HepG2 (cell line): Measurements from ENCODE around the gene NHERF2. TPM values are rescaled to one million over a fixed set of nuclear protein-coding genes. Genes with fewer than 3 reads are reported as not detected.

Experiments
- ATAC-seq: fragments of 200-7000 bp; cut with Tn5 transposase; 3 replicates; pipeline ENCODE4 v1.9.1; 2020; ENCODE audit warnings: mild to moderate bottlenecking, moderate library complexity
- BruUV-seq: library from RNA; stranded (reverse); fragments of 400-500 nt; replicated peaks from 2 replicates; lab custom pipeline; 2021; lab: Mats Ljungman, UMichigan
- CTCF ChIA-PET: fragments of 300-600 bp; formaldehyde crosslinking; extraction: SDS; loops from one replicate; lab custom pipeline; 2021; ENCODE audit warnings: low total read pairs, inconsistent platforms, low intra/inter-chr PET ratio; lab: Yijun Ruan, JAX
- POLR2A ChIA-PET: fragments of 350-600 bp; sonication (Branson Sonifier 250); formaldehyde crosslinking; loops from one replicate; lab custom pipeline; 2020; ENCODE audit warnings: antibody characterized with exemption, inconsistent platforms; lab: Yijun Ruan, JAX
- DNase-seq: peaks from one replicate; pipeline ENCODE4 v3.0.0-alpha.2; 2015; ENCODE audit warnings: low spot score
- FAIRE-seq: peaks from 3 replicates; lab custom pipeline; 2011; peaks lifted over from hg19 to GRCh38; lab: Jason Lieb, UNC
- H2AFZ ChIP-seq: one replicate; pipeline ENCODE4 v1.6.1; 2011; ENCODE audit warnings: low read length, inconsistent platforms
- H3K27ac ChIP-seq: fragments of 300-600 bp; 3 replicates; pipeline ENCODE4 v1.8.0; 2011; ENCODE audit warnings: mixed run types, mild to moderate bottlenecking, mixed read lengths, low read length, inconsistent platforms; ENCODE audit not compliant: insufficient read depth; ENCODE audit errors: extremely low read length
- H3K27me3 ChIP-seq, 2 experiments: fragments of 200-600 bp in 1 of 2; 2 replicates in 1 of 2; 3 replicates in 1 of 2; pipeline versions ENCODE4 v1.6.0 to v1.8.0; 2011; ENCODE audit warnings: low read length in 2 of 2, mild to moderate bottlenecking in 2 of 2, moderate library complexity in 2 of 2, inconsistent platforms in 1 of 2; ENCODE audit not compliant: insufficient read depth in 2 of 2, control insufficient read depth in 1 of 2
- H3K36me3 ChIP-seq, 2 experiments: fragments of 200-600 bp in 1 of 2; replicated peaks in 1 of 2; 2 replicates in 1 of 2; 3 replicates in 1 of 2; pipeline versions ENCODE4 v1.5.1 to v1.8.0; 2011; ENCODE audit warnings: low read length in 2 of 2, inconsistent platforms in 1 of 2; ENCODE audit not compliant: insufficient read depth in 2 of 2, control insufficient read depth in 1 of 2
- H3K4me1 ChIP-seq: 2 replicates; pipeline ENCODE4 v1.5.1; 2012; ENCODE audit warnings: low read length, inconsistent platforms; ENCODE audit not compliant: insufficient read depth
- H3K4me2 ChIP-seq: 2 replicates; pipeline ENCODE4 v1.6.0; 2011; ENCODE audit warnings: low read depth, low read length, inconsistent platforms
- H3K4me3 ChIP-seq, 3 experiments: fragments of 200-600 bp in 1 of 3; sonication (generic), shearing (Covaris generic) in 1 of 3; replicated peaks in 1 of 3; 2 replicates each; pipeline ENCODE4 v1.5.1; 2011 to 2016; ENCODE audit warnings: low read length in 3 of 3, inconsistent platforms in 2 of 3, low read depth in 2 of 3, mild to moderate bottlenecking in 2 of 3, control low read depth in 1 of 3, mixed read lengths in 1 of 3; ENCODE audit not compliant: insufficient read depth in 1 of 3
- H3K79me2 ChIP-seq: one replicate; pipeline ENCODE4 v1.6.1; 2011; ENCODE audit warnings: low read length, inconsistent platforms; ENCODE audit not compliant: insufficient read depth
- H3K9ac ChIP-seq: 2 replicates; pipeline ENCODE4 v1.6.0; 2011; ENCODE audit warnings: mild to moderate bottlenecking, low read depth, low read length, inconsistent platforms; ENCODE audit not compliant: insufficient read depth
- H3K9me3 ChIP-seq: 2 replicates; pipeline ENCODE4 v1.5.1; 2012; ENCODE audit warnings: mild to moderate bottlenecking, low read length
- H4K20me1 ChIP-seq: 2 replicates; pipeline ENCODE4 v1.6.0; 2011; ENCODE audit warnings: inconsistent platforms, mild to moderate bottlenecking, low read length, moderate library complexity; ENCODE audit not compliant: insufficient read depth
- ATF1 ChIP-seq: IDR thresholded peaks from 2 replicates; pipeline ENCODE4 v1.6.1; 2016; ENCODE audit warnings: mild to moderate bottlenecking, control low read depth
- KDM1A ChIP-seq: IDR thresholded peaks from 2 replicates; pipeline ENCODE4 v1.6.1; 2016; ENCODE audit warnings: missing compliant biosample characterization
- PPARG ChIP-seq: conservative IDR thresholded peaks from 2 replicates; pipeline ENCODE4 v1.6.1; 2016; ENCODE audit warnings: missing biosample characterization, missing genetic modification reagents
- SP1 ChIP-seq, 2 experiments: fragments of 450-650 bp in 1 of 2; sonication (generic) in 1 of 2; formaldehyde crosslinking in 1 of 2; IDR thresholded peaks; 2 replicates each; pipeline versions ENCODE4 v1.4.0 to v1.6.1; 2016 to 2020; ENCODE audit warnings: missing genetic modification reagents in 1 of 2
- ZNF407 ChIP-seq: sonication (generic); formaldehyde crosslinking; IDR thresholded peaks from one replicate; pipeline ENCODE4 v1.5.1; 2020; ENCODE audit warnings: mild to moderate bottlenecking, missing genetic modification reagents; ENCODE audit errors: not compliant biosample characterization
- WGBS: methylation state at CpG from one replicate; pipeline ENCODE4 v1.1.6; 2017; ENCODE audit warnings: low lambda C conversion rate; 5-methylcytosine and 5-hydroxymethylcytosine counted together
- in situ Hi-C: cut with HindIII; loops from 2 replicates; pipeline ENCODE4 v1.10.0; 2017; ENCODE audit warnings: low pct_unique_long_range_greater_than_20kb; ENCODE audit not compliant: extremely low pct_ligation_motif_present
- intact Hi-C: fragments of 100-400 bp; cut with micrococcal nuclease; formaldehyde crosslinking; loops from one replicate; pipeline ENCODE4 v1.10.0; 2022; ENCODE audit not compliant: unreplicated experiment
- polyA plus RNA-seq, 8 experiments: library from polyadenylated mRNA; depleted of rRNA in 3 of 8; stranded (reverse) in 7 of 8; unstranded in 1 of 8; fragments of >200 nt; fragmentation: Illumina TruSeq in 4 of 8; extraction: Trizol in 4 of 8; gene quantifications; 2 replicates each; pipeline versions ENCODE4 v1.2.1 to v1.2.3, GENCODE V29; 2011 to 2016; ENCODE audit warnings: low read depth in 4 of 8, missing spikeins in 1 of 8, mixed read lengths in 1 of 8; ENCODE audit not compliant: insufficient read depth in 1 of 8
- total RNA-seq, 5 experiments: library from RNA; depleted of rRNA; stranded (reverse); fragments of >200 nt; fragmentation: Illumina TruSeq; extraction: Trizol; gene quantifications; 2 replicates each; pipeline ENCODE4 v1.2.3, GENCODE V29; 2016; ENCODE audit warnings: low read depth in 1 of 5

Gene NHERF2
- total and polyA plus RNA-seq, 2 of the 13 experiments (the other 11 are each of a cell fraction or from before 2014, with no cell fraction given), result 23.7 to 39.3 TPM

DNA sequence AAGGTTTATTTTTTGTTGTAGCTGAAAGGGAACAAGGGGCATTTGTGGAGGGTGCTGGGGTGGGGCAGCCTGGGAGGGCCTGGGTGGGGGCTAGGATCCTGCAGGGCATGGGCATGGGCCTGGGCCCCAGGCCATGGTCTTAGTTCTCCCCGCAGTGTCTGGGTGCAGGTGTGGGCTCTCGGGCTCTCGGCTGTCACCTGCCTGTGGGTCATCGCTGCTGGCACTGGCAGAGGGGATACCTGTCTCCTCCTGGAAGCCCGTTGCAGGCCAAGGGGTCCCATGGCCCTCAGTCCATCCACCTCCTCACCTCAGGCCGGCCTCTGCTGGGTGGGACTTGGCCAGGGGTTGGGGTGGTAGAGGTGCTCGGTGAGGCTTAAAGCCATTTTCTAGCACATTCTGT, 51.4 kb downstream of the NHERF2 start:
- 83% methylated on average over 1 of the region's 7 CpGs for WGBS
- no peak overlapping the region for H3K27ac ChIP-seq
- H3K9me3 ChIP-seq, result no peaks in the 10 kb centered on the region
- FAIRE-seq (no peak), DNase-seq (no peak), ATAC-seq (no peak)
- ChIA-PET CTCF (no interaction called here), POLR2A (no interaction called here)
- in situ Hi-C loops (no loop called here), intact Hi-C loops (no loop called here)
- no TSS peak for BruUV-seq
- no peak overlapping the region for H3K4me3 ChIP-seq
- no peaks in the 10 kb centered on the region for H3K27me3 ChIP-seq
- peaks cover 13 to 25% of the 10 kb centered on the region in 2 experiments; a peak in 3 of 5 replicates for H3K36me3 ChIP-seq
- H2AFZ ChIP-seq, result no peak overlapping the region
- no peaks in the 10 kb centered on the region for H3K79me2 ChIP-seq
- H4K20me1 ChIP-seq, result no peaks in the 10 kb centered on the region
- H3K4me2 ChIP-seq, result no peak overlapping the region
- H3K9ac ChIP-seq, result no peak overlapping the region
- no peaks in the 10 kb centered on the region for H3K4me1 ChIP-seq
- TF ChIP-seq SP1 (IDR thresholded peaks at IDR 0.05) (no peak), SP1 (CRISPR knock-in tag; IDR thresholded peaks at IDR 0.05) (no peak), PPARG (no peak), KDM1A (CRISPR knock-in tag) (no peak), ZNF407 (CRISPR knock-in tag) (no peak), ATF1 (CRISPR knock-in tag) (no peak)
- TF ChIP-seq, all 625 proteins: peak for 0
